Nephron progenitor cell (in vitro differentiated cells): Measurements from ENCODE around the gene PVALB.

Experiments used
- DNase-seq: peaks from one replicate; pipeline ENCODE4 v3.0.0; 2021
- H3K27ac Mint-ChIP-seq: 2 replicates; pipeline ENCODE4 v1.8.0; 2021; ENCODE audit warnings: mild to moderate bottlenecking, moderate library complexity, mixed read lengths
- H3K27me3 Mint-ChIP-seq: 2 replicates; pipeline ENCODE4 v1.8.0; 2021; ENCODE audit warnings: mild to moderate bottlenecking, low read depth, mixed read lengths; ENCODE audit not compliant: poor library complexity
- H3K36me3 Mint-ChIP-seq: 2 replicates; pipeline ENCODE4 v1.8.0; 2021; ENCODE audit warnings: low read depth, mixed read lengths
- H3K4me1 Mint-ChIP-seq: 2 replicates; pipeline ENCODE4 v1.8.0; 2021; ENCODE audit warnings: mixed read lengths
- H3K4me3 Mint-ChIP-seq: 2 replicates; pipeline ENCODE4 v1.8.0; 2021; ENCODE audit warnings: mild to moderate bottlenecking, moderate library complexity, mixed read lengths
- H3K9me3 Mint-ChIP-seq: 2 replicates; pipeline ENCODE4 v1.8.0; 2021; ENCODE audit warnings: mild to moderate bottlenecking, moderate library complexity, mixed read lengths
- TF ChIP-seq, protein P1 (sequence below): fragments of 200-600 bp; sonication (generic); IDR thresholded peaks from 2 replicates; pipeline ENCODE4 v1.5.0; 2021; ENCODE audit warnings: antibody characterized with exemption

Gene PVALB

DNA sequence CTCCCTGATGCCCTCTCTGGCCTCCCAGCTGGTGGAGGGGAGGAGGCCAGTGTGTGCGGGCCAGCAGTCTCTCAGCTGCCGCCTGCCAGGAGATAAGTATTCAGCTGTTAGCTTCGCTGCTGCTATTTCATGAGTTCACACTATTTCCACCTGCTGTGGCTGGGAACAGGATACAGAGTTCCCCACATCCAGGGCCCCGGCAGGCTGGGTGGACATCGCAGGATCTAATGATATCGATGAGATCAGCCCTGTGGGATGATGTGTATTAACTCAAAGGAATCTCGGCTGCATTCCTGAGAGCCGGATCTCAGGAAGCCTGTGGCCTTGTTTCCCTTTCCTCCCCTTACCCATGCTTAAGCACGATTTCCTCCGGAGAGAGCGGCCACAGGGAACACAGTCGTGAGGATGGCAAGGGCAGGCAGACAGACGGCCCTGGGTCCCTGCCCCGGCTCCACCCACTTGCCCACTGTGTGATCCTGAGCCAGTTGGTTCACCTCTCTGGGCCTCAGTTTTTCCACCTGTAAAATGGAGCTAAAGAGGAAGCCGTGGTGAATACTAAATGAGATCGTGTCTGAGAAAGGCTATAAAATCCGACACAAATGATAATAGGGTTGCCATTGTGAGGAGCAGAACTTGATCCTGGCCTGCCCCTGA, 6.5 kb upstream of the PVALB start:
- Mint-ChIP-seq H3K27ac (peak overlapping the region; percentile 54), H3K36me3 (no peaks in the 10 kb centered on the region), H3K9me3 (no peaks in the 10 kb centered on the region), H3K27me3 (peaks cover 50% of the 10 kb centered on the region), H3K4me1 (peaks cover 18% of the 10 kb centered on the region), H3K4me3 (no peak overlapping the region)
- DNase-seq, result no peak
- TF ChIP-seq, protein P1, sequence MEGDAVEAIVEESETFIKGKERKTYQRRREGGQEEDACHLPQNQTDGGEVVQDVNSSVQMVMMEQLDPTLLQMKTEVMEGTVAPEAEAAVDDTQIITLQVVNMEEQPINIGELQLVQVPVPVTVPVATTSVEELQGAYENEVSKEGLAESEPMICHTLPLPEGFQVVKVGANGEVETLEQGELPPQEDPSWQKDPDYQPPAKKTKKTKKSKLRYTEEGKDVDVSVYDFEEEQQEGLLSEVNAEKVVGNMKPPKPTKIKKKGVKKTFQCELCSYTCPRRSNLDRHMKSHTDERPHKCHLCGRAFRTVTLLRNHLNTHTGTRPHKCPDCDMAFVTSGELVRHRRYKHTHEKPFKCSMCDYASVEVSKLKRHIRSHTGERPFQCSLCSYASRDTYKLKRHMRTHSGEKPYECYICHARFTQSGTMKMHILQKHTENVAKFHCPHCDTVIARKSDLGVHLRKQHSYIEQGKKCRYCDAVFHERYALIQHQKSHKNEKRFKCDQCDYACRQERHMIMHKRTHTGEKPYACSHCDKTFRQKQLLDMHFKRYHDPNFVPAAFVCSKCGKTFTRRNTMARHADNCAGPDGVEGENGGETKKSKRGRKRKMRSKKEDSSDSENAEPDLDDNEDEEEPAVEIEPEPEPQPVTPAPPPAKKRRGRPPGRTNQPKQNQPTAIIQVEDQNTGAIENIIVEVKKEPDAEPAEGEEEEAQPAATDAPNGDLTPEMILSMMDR, result no peak

DNA sequence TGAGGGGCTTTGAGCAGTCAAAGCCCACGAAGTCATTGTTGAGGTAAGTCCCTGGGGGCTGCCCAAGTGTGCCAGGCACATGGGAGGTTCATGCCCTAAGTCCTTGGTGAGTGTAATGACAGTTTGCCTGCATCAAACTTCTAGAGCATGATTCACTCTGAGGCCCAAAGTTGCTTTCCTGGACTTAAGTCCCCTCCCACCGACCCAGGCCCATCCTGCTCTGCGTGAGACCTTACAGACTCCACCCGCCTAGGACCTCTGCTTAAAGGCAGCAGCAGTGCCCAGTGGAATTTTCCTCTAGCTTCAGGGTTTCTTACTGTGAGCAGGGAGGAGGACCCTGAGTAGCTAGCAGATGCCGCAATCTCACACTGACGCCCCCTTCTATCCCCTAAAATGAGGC, 5.7 kb upstream of the PVALB start:
- DNase-seq, result no peak
- Mint-ChIP-seq H3K27me3 (peaks cover 52% of the 10 kb centered on the region), H3K9me3 (no peaks in the 10 kb centered on the region), H3K4me1 (peaks cover 25% of the 10 kb centered on the region), H3K4me3 (no peak overlapping the region), H3K36me3 (no peaks in the 10 kb centered on the region), H3K27ac (no peak overlapping the region)
- TF ChIP-seq, protein P1, result no peak

DNA sequence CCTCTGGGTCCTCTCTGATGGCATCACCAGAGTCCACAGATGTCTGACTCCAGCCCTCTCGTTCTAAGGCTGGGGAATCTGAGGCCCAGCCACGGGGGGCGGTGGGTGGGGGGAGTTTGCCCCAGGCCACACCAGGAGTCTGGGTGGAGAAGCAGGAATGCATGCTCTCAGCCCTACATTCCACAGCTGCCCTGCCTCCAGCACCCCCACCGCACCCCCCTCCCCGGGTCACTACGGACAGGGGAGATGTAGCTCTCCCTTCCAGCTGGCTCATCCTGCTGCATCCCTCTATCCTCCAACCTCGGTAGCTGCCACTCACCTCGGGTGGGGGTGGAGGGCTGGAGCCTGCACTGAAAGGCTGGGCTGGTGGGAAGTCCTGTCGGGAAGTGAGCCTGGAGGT, 2.3 kb upstream of the PVALB start:
- peak; percentile 43 for DNase-seq
- Mint-ChIP-seq H3K9me3 (no peaks in the 10 kb centered on the region), H3K4me3 (peak overlapping the region; percentile 9), H3K27me3 (peaks cover 71% of the 10 kb centered on the region), H3K4me1 (peaks cover 49% of the 10 kb centered on the region), H3K27ac (no peak overlapping the region), H3K36me3 (no peaks in the 10 kb centered on the region)
- TF ChIP-seq, protein P1, result no peak

DNA sequence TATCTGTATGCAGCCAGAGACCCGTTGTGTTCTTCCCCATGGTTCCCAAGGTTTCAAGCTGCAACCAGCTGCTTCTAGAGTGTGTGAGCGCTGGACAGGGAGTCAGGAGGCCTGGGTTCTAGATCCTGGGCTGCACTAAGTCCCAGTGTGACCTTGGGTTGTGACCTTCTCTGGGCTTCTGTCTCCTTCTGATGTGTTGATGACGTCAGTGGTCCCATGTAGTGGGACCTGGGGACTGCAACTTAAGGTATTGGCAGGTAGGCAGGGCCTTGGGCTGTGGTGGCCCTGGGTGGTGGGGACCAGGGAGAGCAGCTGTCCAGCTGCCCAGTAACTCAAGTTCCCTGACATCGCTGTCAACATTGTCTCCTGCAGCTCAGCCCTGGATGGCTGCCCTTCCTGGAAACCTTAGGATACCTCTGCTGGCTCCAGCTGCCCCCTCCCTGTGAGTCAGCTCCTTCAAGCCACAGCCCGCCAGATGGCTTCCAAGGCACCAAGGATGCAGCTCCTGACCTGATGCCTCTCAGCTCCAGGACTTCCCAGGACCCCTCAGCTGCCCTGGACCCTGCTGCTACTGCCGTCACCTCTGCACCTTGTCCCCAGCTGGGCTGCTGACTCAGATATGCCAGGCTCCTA, 1.3 kb upstream of the PVALB start:
- no peaks in the 10 kb centered on the region for H3K36me3 Mint-ChIP-seq
- peaks cover 55% of the 10 kb centered on the region for H3K4me1 Mint-ChIP-seq
- H3K9me3 Mint-ChIP-seq, result no peaks in the 10 kb centered on the region
- peaks cover 81% of the 10 kb centered on the region for H3K27me3 Mint-ChIP-seq
- DNase-seq, result no peak
- no peak overlapping the region for H3K27ac Mint-ChIP-seq
- TF ChIP-seq, protein P1, result no peak
- peak overlapping the region; percentile 68 for H3K4me3 Mint-ChIP-seq

DNA sequence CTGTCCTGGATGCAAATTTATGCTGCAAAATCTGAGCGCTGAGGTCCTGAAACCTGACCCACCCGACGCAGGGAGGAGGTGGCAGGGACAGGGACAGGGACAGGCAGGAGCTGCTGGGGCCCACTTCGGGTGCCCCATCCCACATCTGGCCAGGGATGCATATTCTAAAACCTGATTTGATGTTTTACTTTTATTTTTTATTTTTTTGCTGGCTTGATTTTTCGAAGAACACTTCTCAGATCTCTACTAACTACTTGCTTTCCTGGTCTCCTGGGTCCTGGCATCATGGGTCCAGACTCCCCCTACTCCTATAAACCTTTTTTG, 652 bp upstream of the PVALB start:
- peak overlapping the region; percentile 68 for H3K4me3 Mint-ChIP-seq
- TF ChIP-seq, protein P1, result no peak
- H3K36me3 Mint-ChIP-seq, result no peaks in the 10 kb centered on the region
- DNase-seq, result no peak
- no peaks in the 10 kb centered on the region for H3K9me3 Mint-ChIP-seq
- H3K27ac Mint-ChIP-seq, result no peak overlapping the region
- H3K27me3 Mint-ChIP-seq, result peaks cover 87% of the 10 kb centered on the region
- H3K4me1 Mint-ChIP-seq, result peaks cover 51% of the 10 kb centered on the region

DNA sequence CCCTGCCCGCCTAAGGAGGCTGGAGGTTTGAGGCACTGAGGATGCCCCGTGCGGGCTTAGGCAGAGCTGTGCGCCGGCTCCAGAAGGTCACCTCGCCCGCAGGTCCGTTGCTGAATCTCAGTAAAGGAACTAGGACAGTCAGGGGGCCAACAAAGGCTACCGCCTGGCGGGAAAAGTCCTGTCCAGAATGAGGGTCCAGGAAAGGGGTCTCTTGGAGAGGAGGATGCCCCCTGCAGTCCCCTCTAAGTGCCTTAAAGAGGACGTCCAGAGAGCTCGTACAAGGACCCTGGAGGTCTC, 548 bp downstream of the PVALB start:
- Mint-ChIP-seq H3K9me3 (no peaks in the 10 kb centered on the region), H3K36me3 (no peaks in the 10 kb centered on the region), H3K27ac (no peak overlapping the region), H3K4me3 (peak overlapping the region; percentile 69), H3K27me3 (peaks cover 95% of the 10 kb centered on the region), H3K4me1 (peaks cover 51% of the 10 kb centered on the region)
- no peak for DNase-seq
- TF ChIP-seq, protein P1, result no peak
